PC-3 (cell line): ENCODE results near the gene PCDH20.
"Not testable (repeated sequence)": the region's sequence is repeated elsewhere in the genome, so short reads cannot be mapped to it uniquely, and the experiment has no call there.

Source experiments
- EZH2 ChIP-seq: fragments of 300-600 bp; sonication (generic); IDR thresholded peaks from one replicate; pipeline ENCODE4 v1.6.1; 2017; ENCODE audit warnings: antibody characterized with exemption, mild to moderate bottlenecking, low read length; ENCODE audit not compliant: unreplicated experiment
- EZH2phosphoT487 ChIP-seq: fragments of 300-600 bp; sonication (generic); IDR thresholded peaks from 2 replicates; pipeline ENCODE4 v1.6.1; 2018; ENCODE audit warnings: mild to moderate bottlenecking, antibody characterized with exemption, low read length, borderline replicate concordance
- TF ChIP-seq, protein P1 (sequence below): fragments of 300-600 bp; sonication (generic); conservative IDR thresholded peaks from 2 replicates; pipeline ENCODE4 v1.5.1; 2017; ENCODE audit warnings: antibody characterized with exemption, low read depth, mild to moderate bottlenecking, low read length

DNA sequence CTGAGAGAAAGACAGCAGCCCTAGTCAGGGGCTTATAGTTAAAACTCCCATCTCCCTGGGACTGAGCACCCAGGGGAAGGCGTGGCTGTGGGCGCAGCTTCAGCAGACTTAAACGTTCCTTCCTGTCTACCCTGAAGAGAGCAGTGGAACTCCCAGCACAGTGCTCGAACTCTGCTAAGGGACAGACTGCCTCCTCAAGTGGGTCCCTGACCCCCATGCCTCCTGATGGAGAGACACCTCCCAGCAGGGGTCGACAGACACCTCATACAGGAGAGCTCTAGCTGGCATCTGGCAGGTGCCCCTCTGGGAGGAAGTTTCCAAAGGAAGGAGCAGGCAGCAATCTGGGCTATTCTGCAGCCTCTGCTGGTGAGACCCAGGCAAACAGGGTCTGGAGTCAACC, 51.0 kb downstream of the PCDH20 start:
- TF ChIP-seq, protein P1, sequence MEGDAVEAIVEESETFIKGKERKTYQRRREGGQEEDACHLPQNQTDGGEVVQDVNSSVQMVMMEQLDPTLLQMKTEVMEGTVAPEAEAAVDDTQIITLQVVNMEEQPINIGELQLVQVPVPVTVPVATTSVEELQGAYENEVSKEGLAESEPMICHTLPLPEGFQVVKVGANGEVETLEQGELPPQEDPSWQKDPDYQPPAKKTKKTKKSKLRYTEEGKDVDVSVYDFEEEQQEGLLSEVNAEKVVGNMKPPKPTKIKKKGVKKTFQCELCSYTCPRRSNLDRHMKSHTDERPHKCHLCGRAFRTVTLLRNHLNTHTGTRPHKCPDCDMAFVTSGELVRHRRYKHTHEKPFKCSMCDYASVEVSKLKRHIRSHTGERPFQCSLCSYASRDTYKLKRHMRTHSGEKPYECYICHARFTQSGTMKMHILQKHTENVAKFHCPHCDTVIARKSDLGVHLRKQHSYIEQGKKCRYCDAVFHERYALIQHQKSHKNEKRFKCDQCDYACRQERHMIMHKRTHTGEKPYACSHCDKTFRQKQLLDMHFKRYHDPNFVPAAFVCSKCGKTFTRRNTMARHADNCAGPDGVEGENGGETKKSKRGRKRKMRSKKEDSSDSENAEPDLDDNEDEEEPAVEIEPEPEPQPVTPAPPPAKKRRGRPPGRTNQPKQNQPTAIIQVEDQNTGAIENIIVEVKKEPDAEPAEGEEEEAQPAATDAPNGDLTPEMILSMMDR = not testable (repeated sequence)
- not testable (repeated sequence) for TF ChIP-seq EZH2, EZH2phosphoT487
